ENCODE measurements around the gene CKAP2L.

- TF ChIP-seq POLR2A (IDR thresholded peaks at IDR 0.05) (no peak), CTCF (IDR thresholded peaks at IDR 0.05) (peak; percentile 69 to 93 (median 85)), EP300 (IDR thresholded peaks at IDR 0.05) (no peak)
These were observed 14.5 kb downstream of the CKAP2L start for GRCh38 chr2:112749755-112750559.
